GM18951 (cell line): ENCODE data around the gene FAM120B.

Experiments
- POLR2A ChIP-seq: IDR thresholded peaks from 4 replicates; pipeline ENCODE4 v1.6.1; 2011; ENCODE audit warnings: mild to moderate bottlenecking; ENCODE audit not compliant: insufficient read length, insufficient read depth; ENCODE audit errors: extremely low read depth
- in situ Hi-C: fragments of 300-500 bp; cut with MboI; formaldehyde crosslinking; loops from one replicate; pipeline ENCODE4 v1.12.0; 2022; ENCODE audit warnings: low sequenced_read_pairs, mixed read lengths, inconsistent platforms; ENCODE audit not compliant: unreplicated experiment

The FAM120B gene

GRCh38 chr6:170371588-170371987, 65.0 kb downstream of the FAM120B start:
- no peak for TF ChIP-seq POLR2A
- in situ Hi-C loops: no loop called here

- TF ChIP-seq POLR2A: no peak
- in situ Hi-C loops: no loop called here
These were observed 66.1 kb downstream of the FAM120B start for GRCh38 chr6:170372380-170373325.

GRCh38 chr6:170374571-170375444, 68.2 kb downstream of the FAM120B start:
- in situ Hi-C loops: no loop called here
- no peak for TF ChIP-seq POLR2A

GRCh38 chr6:170375661-170376060, 69.1 kb downstream of the FAM120B start:
- no peak for TF ChIP-seq POLR2A
- in situ Hi-C loops: no loop called here

DNA sequence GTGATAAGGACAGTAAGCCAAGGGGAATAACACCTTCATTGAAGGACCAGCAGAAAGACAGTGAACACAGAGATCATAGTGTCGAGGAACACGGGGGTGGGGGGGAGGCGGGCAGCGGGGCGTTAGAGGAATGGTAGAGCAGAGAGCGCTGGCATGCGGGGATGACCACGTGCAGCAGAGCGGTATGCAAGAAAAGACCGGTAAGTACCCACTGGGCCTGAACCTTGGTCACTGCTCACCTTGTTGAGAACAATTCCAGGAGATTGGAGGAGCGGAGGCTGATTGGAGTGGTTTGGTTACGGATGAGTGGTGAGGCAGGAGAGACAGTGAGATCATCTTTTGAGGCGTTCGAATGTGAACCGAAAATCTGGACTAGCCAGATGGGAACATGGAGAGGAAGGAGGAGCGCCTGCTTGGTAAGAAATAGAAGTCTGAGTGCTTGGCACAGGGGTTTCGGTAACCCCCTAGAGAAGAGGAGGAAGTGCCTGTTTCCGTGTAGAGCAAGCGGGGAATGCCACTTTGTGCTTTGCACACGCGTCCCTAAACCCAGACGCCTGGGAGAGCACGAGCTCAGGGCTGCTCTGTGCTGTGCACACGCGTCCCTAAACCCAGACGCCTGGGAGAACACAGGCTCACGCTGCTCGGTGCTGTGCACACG, 70.0 kb downstream of the FAM120B start:
- in situ Hi-C loops: no loop called here
- no peak for TF ChIP-seq POLR2A

DNA sequence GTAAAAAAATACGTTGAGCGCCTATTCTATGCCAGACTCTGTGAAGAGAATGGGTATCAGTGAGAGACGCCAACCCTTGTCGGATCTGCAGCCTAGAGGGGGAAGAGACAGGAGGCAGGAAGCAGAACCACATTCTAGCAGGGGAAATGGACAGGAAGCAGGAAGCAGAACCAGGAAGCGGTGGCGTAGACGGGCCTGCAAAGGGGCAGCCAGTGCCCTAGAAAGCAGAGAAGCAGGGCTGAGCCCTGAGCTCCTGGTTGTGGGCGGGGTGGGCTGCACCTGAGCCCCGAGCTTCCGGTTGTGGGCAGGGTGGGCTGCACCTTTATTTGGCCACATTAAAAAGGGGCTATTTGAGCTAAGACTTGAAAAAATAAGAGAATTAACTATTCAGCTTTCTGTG, 71.9 kb downstream of the FAM120B start:
- in situ Hi-C loops: no loop called here

DNA sequence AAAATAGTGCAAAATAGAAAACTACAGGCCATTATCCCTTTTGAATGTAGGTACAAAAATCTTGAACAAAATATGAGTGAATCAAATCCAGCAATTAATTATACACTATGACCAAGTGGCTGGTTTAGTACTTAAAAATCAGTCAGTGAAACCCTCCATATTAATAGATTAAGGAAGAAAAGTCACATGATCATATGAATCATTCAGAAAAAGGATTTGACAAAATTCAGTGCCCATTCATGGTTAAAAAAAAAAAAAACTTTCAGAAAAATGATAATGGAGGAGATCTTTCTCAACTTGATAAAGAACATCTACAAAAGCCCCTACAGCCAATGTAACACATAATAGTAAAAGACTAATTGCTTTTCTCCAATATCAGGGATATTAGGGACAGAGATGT, 75.0 kb downstream of the FAM120B start:
- no peak for TF ChIP-seq POLR2A
- in situ Hi-C loops: no loop called here

More for the DNA sequence above, 71.9 kb downstream of the FAM120B start:
- no peak for TF ChIP-seq POLR2A

DNA sequence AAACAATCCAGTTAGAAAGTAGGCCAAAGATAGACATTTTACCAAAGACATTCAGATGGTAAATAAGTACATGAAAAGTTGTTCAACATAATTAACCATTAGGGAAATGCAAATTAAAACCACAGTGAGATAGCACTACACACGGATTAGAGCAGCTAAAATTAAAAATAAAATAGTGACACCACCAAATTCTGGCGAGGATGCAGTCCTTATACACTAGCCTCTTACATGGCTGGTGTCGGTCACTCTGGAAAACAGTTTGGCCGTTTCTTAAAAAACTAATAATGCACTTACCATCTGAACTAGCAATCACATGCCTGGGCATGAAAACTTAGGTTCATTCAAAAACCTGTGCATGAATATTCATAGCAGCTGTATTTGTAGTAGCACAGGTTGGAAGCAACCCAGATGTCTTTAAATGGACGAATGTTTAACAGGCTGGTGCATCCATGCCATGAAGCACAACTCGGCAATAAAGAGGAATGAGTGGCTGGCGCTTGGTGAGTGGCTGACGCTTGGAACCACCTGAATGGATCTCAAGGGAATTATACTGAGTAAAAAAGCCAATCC, 77.0 kb downstream of the FAM120B start:
- no peak for TF ChIP-seq POLR2A
- in situ Hi-C loops: no loop called here

DNA sequence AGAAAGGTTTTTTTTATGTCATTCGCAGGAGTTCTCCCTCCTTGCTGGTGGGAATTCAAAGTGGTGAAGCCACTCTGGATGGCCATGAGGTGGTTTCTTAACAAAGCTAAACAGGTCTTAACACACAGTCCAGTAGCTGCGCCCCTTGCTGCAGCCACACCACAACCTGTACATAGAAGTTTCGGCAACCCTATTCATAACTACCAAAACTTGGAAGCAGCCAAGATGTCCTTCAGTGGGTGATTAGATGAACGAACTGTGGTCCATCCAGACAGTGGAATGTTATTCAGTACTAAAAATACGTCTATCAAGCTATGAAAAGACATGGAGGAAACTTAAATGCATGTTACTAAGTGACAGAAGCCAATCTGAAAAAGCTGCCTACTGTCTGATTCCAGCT, 78.9 kb downstream of the FAM120B start:
- TF ChIP-seq POLR2A: no peak
- in situ Hi-C loops: no loop called here

DNA sequence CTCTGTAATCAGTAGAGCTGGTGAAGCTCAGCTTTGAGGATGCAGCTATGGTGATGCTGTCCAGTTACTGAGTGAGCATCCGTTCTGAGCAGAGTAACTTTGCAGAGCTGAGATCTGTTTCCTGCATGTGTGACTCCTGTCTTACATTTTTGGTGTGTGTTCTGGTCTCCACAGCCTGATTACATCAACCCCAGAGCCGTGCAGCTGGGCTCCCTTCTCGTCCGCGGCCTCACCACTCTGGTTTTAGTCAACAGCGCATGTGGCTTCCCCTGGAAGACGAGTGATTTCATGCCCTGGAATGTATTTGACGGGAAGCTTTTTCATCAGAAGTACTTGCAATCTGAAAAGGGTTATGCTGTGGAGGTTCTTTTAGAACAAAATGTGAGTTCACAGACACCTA, 81.6 kb downstream of the FAM120B start:
- in situ Hi-C loops: no loop called here
- no peak for TF ChIP-seq POLR2A

- in situ Hi-C loops: no loop called here
- TF ChIP-seq POLR2A: no peak
These were observed 86.5 kb downstream of the FAM120B start for GRCh38 chr6:170393033-170393432.

- TF ChIP-seq POLR2A: no peak
- in situ Hi-C loops: no loop called here
These were observed 87.3 kb downstream of the FAM120B start for GRCh38 chr6:170393807-170394399.
